Keratinocyte (primary cell): Measurements from ENCODE around the gene ADRB1. TPM values are rescaled to one million over a fixed set of nuclear protein-coding genes. Genes with fewer than 3 reads are reported as not detected.

Experiments used
- DNase-seq: peaks from one replicate; pipeline ENCODE4 v3.0.0-alpha.2; 2011; ENCODE audit warnings: low read depth, missing footprints, low spot score
- FAIRE-seq: peaks from 2 replicates; lab custom pipeline; 2011; peaks lifted over from hg19 to GRCh38; lab: Jason Lieb, UNC
- H2AFZ ChIP-seq: 2 replicates; pipeline ENCODE4 v1.6.0; 2012; ENCODE audit warnings: low read length, control low read depth, inconsistent platforms; ENCODE audit not compliant: control insufficient read depth
- H3K27ac ChIP-seq: 2 replicates; pipeline ENCODE4 v1.5.1; 2011; ENCODE audit warnings: low read length; ENCODE audit not compliant: control insufficient read depth, insufficient read depth
- H3K27me3 ChIP-seq: 3 replicates; pipeline ENCODE4 v1.6.0; 2011; ENCODE audit warnings: low read length; ENCODE audit not compliant: control insufficient read depth, insufficient read depth; ENCODE audit errors: extremely low read depth
- H3K36me3 ChIP-seq, 2 experiments: 2 replicates in 1 of 2; 3 replicates in 1 of 2; pipeline ENCODE4 v1.5.1; 2011; ENCODE audit warnings: low read length in 2 of 2, mild to moderate bottlenecking in 1 of 2; ENCODE audit not compliant: control insufficient read depth in 2 of 2, insufficient read depth in 2 of 2; ENCODE audit errors: extremely low read depth in 1 of 2
- H3K4me1 ChIP-seq: 3 replicates; pipeline ENCODE4 v1.5.1; 2011; ENCODE audit warnings: low read length; ENCODE audit not compliant: control insufficient read depth, insufficient read depth; ENCODE audit errors: extremely low read depth
- H3K4me2 ChIP-seq: 3 replicates; pipeline ENCODE4 v1.6.0; 2011; ENCODE audit warnings: low read depth, low read length; ENCODE audit not compliant: control insufficient read depth, insufficient read depth; ENCODE audit errors: extremely low read depth
- H3K4me3 ChIP-seq, 3 experiments: fragments of 200-600 bp in 1 of 3; sonication (generic) in 1 of 3; 2 replicates in 2 of 3; 3 replicates in 1 of 3; pipeline ENCODE4 v1.5.1; 2011 to 2016; ENCODE audit warnings: low read length in 3 of 3, mild to moderate bottlenecking in 3 of 3, control low read depth in 2 of 3, inconsistent platforms in 1 of 3, low read depth in 1 of 3, mixed read lengths in 1 of 3, mixed run types in 1 of 3, moderate library complexity in 1 of 3; ENCODE audit not compliant: control insufficient read depth in 2 of 3, insufficient read depth in 2 of 3; ENCODE audit errors: extremely low read depth in 1 of 3
- H3K79me2 ChIP-seq: 2 replicates; pipeline ENCODE4 v1.6.0; 2012; ENCODE audit warnings: low read length; ENCODE audit not compliant: control insufficient read depth, insufficient read depth
- H3K9ac ChIP-seq: 3 replicates; pipeline ENCODE4 v1.6.0; 2011; ENCODE audit warnings: low read length; ENCODE audit not compliant: control insufficient read depth, insufficient read depth; ENCODE audit errors: extremely low read depth
- H3K9me1 ChIP-seq: 3 replicates; pipeline ENCODE4 v1.6.0; 2011; ENCODE audit warnings: low read length; ENCODE audit not compliant: control insufficient read depth, insufficient read depth; ENCODE audit errors: extremely low read depth
- H3K9me3 ChIP-seq: 2 replicates; pipeline ENCODE4 v1.5.1; 2012; ENCODE audit warnings: low read depth, low read length; ENCODE audit not compliant: control insufficient read depth
- H4K20me1 ChIP-seq: 3 replicates; pipeline ENCODE4 v1.6.0; 2011; ENCODE audit warnings: low read length; ENCODE audit not compliant: control insufficient read depth, insufficient read depth; ENCODE audit errors: extremely low read depth
- CTCF ChIP-seq, 3 experiments: IDR thresholded peaks in 1 of 3; conservative IDR thresholded peaks in 1 of 3; optimal IDR thresholded peaks in 1 of 3; 2 replicates in 2 of 3; 3 replicates in 1 of 3; pipeline versions ENCODE3 to v1.5.1; 2011; ENCODE audit warnings: low read length in 3 of 3, mild to moderate bottlenecking in 3 of 3, moderate library complexity in 2 of 3, control low read depth in 1 of 3, inconsistent platforms in 1 of 3; ENCODE audit not compliant: insufficient read depth in 2 of 3; ENCODE audit errors: extremely low read depth in 1 of 3
- EZH2 ChIP-seq: IDR thresholded peaks from one replicate; pipeline ENCODE4 v1.6.1; 2012; ENCODE audit warnings: inconsistent platforms, mild to moderate bottlenecking, low read length, moderate library complexity
- dilution Hi-C: fragments of 300-500 bp; cut with MboI; formaldehyde crosslinking; loops from one replicate; pipeline ENCODE4 v1.7.0; 2020; ENCODE audit warnings: low sequenced_read_pairs; ENCODE audit not compliant: extremely low pct_ligation_motif_present
- polyA plus RNA-seq, 5 experiments: library from polyadenylated mRNA; depleted of rRNA in 3 of 5; stranded (reverse) in 3 of 5; stranded (forward) in 1 of 5; unstranded in 1 of 5; fragments of >200 nt; gene quantifications; 1 replicate in 1 of 5; 2 replicates in 3 of 5; 3 replicates in 1 of 5; pipeline versions ENCODE4 v1.2.1 to v1.2.3, GENCODE V29; 2011 to 2012; ENCODE audit warnings: missing spikeins in 2 of 5, low read depth in 1 of 5, low replicate concordance in 1 of 5

Gene ADRB1
- polyA plus RNA-seq, 1 donor (not counting 4 experiments of a cell fraction or from before 2014, with no cell fraction given), result 0.05 TPM

- no peaks in the 10 kb centered on the region for H4K20me1 ChIP-seq
- H3K9me3 ChIP-seq, result no peaks in the 10 kb centered on the region
- H2AFZ ChIP-seq, result no peak overlapping the region
- dilution Hi-C loops, result no loop called here
- DNase-seq (peak; percentile 66), FAIRE-seq (peak; percentile 80)
- no peaks in the 10 kb centered on the region for H3K36me3 ChIP-seq
- H3K9ac ChIP-seq, result no peak overlapping the region
- no peak overlapping the region for H3K4me3 ChIP-seq
- peak overlapping the region; percentile 22 for H3K27ac ChIP-seq
- TF ChIP-seq CTCF (optimal IDR thresholded peaks at IDR 0.05 in 1 of 3, IDR thresholded peaks at IDR 0.05 in 1 of 3, conservative IDR thresholded peaks at IDR 0.05 in 1 of 3; ENCODE audit: extremely low read depth in 1 of 3, insufficient read depth in 2 of 3, low read length in 3 of 3) (no peak), EZH2 (no peak)
- no peaks in the 10 kb centered on the region for H3K9me1 ChIP-seq
- no peaks in the 10 kb centered on the region for H3K79me2 ChIP-seq
- no peaks in the 10 kb centered on the region for H3K27me3 ChIP-seq
- H3K4me1 ChIP-seq, result peaks cover 38% of the 10 kb centered on the region
- no peak overlapping the region for H3K4me2 ChIP-seq
Measured at GRCh38 chr10:114030140-114030539, 13.5 kb upstream of the ADRB1 start.

GRCh38 chr10:114031073-114031972, 12.3 kb upstream of the ADRB1 start:
- TF ChIP-seq EZH2, result no peak
- no peak for TF ChIP-seq CTCF (optimal IDR thresholded peaks at IDR 0.05 in 1 of 3, IDR thresholded peaks at IDR 0.05 in 1 of 3, conservative IDR thresholded peaks at IDR 0.05 in 1 of 3; ENCODE audit: extremely low read depth in 1 of 3, insufficient read depth in 2 of 3, low read length in 3 of 3)
- peak; percentile 57 for FAIRE-seq
- no peaks in the 10 kb centered on the region for H3K9me3 ChIP-seq
- H3K27me3 ChIP-seq, result no peaks in the 10 kb centered on the region
- no peaks in the 10 kb centered on the region for H3K79me2 ChIP-seq
- H3K9ac ChIP-seq, result no peak overlapping the region
- H3K9me1 ChIP-seq, result no peaks in the 10 kb centered on the region
- no peaks in the 10 kb centered on the region for H3K36me3 ChIP-seq
- H2AFZ ChIP-seq, result no peak overlapping the region
- H4K20me1 ChIP-seq, result no peaks in the 10 kb centered on the region
- dilution Hi-C loops, result no loop called here
- DNase-seq, result no peak
- no peak overlapping the region for H3K27ac ChIP-seq
- peaks cover 27% of the 10 kb centered on the region for H3K4me1 ChIP-seq
- H3K4me2 ChIP-seq, result no peak overlapping the region
- no peak overlapping the region for H3K4me3 ChIP-seq
